ENCODE results near the gene ZNF684. TPM values are rescaled to one million over a fixed set of nuclear protein-coding genes. Genes with fewer than 3 reads are reported as not detected.

ZNF684 gene
- total RNA-seq, 1 donor from 2014 or later, result 1.3 TPM

DNA sequence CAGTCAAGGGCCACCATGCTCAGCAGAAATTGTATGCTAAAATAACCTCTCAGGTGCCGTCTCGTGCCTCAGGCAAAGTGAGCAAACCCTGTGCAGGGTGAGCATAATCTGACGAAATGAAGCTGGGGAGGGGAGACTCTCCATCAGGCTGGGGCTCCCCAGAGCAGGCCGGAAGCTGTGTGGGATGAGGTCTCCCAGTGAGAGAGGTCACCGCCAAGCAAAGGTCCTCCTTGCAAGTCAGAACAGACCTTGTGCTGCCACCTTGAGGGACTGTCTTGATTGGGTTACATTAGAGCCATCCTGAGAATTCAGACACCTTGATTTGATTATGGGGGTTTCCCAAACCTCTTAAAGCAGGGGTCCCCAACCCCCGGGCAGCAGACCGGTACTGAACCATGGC, 64.2 kb downstream of the ZNF684 start:
- no peaks in the 10 kb centered on the region for H3K36me3 ChIP-seq (ENCODE audit: control insufficient read depth, insufficient read depth, low read length)
- FAIRE-seq (no peak), DNase-seq (ENCODE audit: low read depth) (no peak)
- no peak overlapping the region for H3K4me3 ChIP-seq (ENCODE audit: low read depth, low read length)
- TF ChIP-seq CTCF (IDR thresholded peaks at IDR 0.05; ENCODE audit: insufficient read depth, low read length, severe bottlenecking), result no peak
- H3K27me3 ChIP-seq (ENCODE audit: control insufficient read depth, insufficient read depth, low read length), result no peaks in the 10 kb centered on the region

Other genes starting within 250 kb of the ZNF684 start
- under 0.01 and 0.13 TPM in 2 replicates for gene COL9A2, start 214.4 kb upstream of the ZNF684 start, total RNA-seq
- 4.2 and 10.8 TPM in 2 replicates for gene SMAP2, start 157.9 kb upstream of the ZNF684 start, total RNA-seq
- gene ZFP69B, start 81.2 kb upstream of the ZNF684 start, total RNA-seq, result 1.6 and 2.6 TPM in 2 replicates
- gene ZFP69, start 54.3 kb upstream of the ZNF684 start, total RNA-seq, result 1.9 and 2.1 TPM in 2 replicates
- 5.5 and 6.3 TPM in 2 replicates for gene EXO5, start 22.9 kb upstream of the ZNF684 start, total RNA-seq
- gene RIMS3, start 134.0 kb downstream of the ZNF684 start, total RNA-seq, result 0.26 and 2.7 TPM in 2 replicates
- gene NFYC, start 160.1 kb downstream of the ZNF684 start, total RNA-seq, result 22.5 and 22.9 TPM in 2 replicates